Natural killer cell (primary cell): ENCODE data around the gene CD8A. TPM values are rescaled to one million over a fixed set of nuclear protein-coding genes. Genes with fewer than 3 reads are reported as not detected.
A peak's percentile ranks its signal among the peaks of the same experiment; 100 is the strongest.

Source experiments
- ATAC-seq, 3 donors: fragments of 150-1000 bp in 2 of 3; fragments of 200-7000 bp in 1 of 3; cut with Tn5 transposase; 1 replicate in 1 of 3; 2 replicates in 2 of 3; pipeline ENCODE4 v1.10.0; 2021; ENCODE audit warnings: mild to moderate bottlenecking in 2 of 3, moderate library complexity in 2 of 3
- DNase-seq, 2 donors: peaks; one replicate each; pipeline versions ENCODE4 v3.0.0 to v3.0.0-alpha.2; 2013 to 2021; ENCODE audit warnings: mixed read lengths in 1 of 2
- H3K27ac ChIP-seq: one replicate; pipeline ENCODE4 v1.5.1; 2013; ENCODE audit warnings: mild to moderate bottlenecking, low read length
- H3K27me3 ChIP-seq: one replicate; pipeline ENCODE4 v1.6.1; 2013; ENCODE audit warnings: low read length; ENCODE audit not compliant: control insufficient read depth, insufficient read depth
- H3K36me3 ChIP-seq: one replicate; pipeline ENCODE4 v1.6.1; 2013; ENCODE audit warnings: low read length; ENCODE audit not compliant: control insufficient read depth, insufficient read depth
- H3K4me1 ChIP-seq: one replicate; pipeline ENCODE4 v1.6.1; 2013; ENCODE audit warnings: low read length; ENCODE audit not compliant: control insufficient read depth, insufficient read depth
- H3K4me3 ChIP-seq: one replicate; pipeline ENCODE4 v1.5.1; 2013; ENCODE audit warnings: low read length
- H3K9me3 ChIP-seq: one replicate; pipeline ENCODE4 v1.6.1; 2013; ENCODE audit warnings: low read length; ENCODE audit not compliant: control insufficient read depth, insufficient read depth
- H3K27ac Mint-ChIP-seq, 2 donors: one replicate each; pipeline ENCODE4 v1.8.0; 2022; ENCODE audit warnings: mild to moderate bottlenecking in 2 of 2, mixed read lengths in 2 of 2, moderate library complexity in 1 of 2
- H3K27me3 Mint-ChIP-seq, 2 donors: one replicate each; pipeline ENCODE4 v1.8.0; 2022; ENCODE audit warnings: low read depth in 2 of 2, mixed read lengths in 2 of 2
- H3K36me3 Mint-ChIP-seq: one replicate; pipeline ENCODE4 v1.8.0; 2022; ENCODE audit warnings: mixed read lengths
- H3K4me1 Mint-ChIP-seq, 2 donors: one replicate each; pipeline ENCODE4 v1.8.0; 2022; ENCODE audit warnings: mixed read lengths in 2 of 2
- H3K4me3 Mint-ChIP-seq: one replicate; pipeline ENCODE4 v1.8.0; 2022; ENCODE audit warnings: mild to moderate bottlenecking, moderate library complexity, mixed read lengths
- H3K9me3 Mint-ChIP-seq, 2 donors: one replicate each; pipeline ENCODE4 v1.8.0; 2022; ENCODE audit warnings: mixed read lengths in 2 of 2
- CTCF ChIP-seq: fragments of 200-600 bp; IDR thresholded peaks from one replicate; pipeline ENCODE4 v1.8.0; 2022; ENCODE audit warnings: antibody characterized with exemption
- WGBS: methylation state at CpG from one replicate; pipeline ENCODE4 v1.1.7; 2013; ENCODE audit warnings: missing lambda C conversion rate; ENCODE audit not compliant: insufficient coverage; 5-methylcytosine and 5-hydroxymethylcytosine counted together
- intact Hi-C: fragments of 100-400 bp; cut with micrococcal nuclease; formaldehyde crosslinking; loops from one replicate; pipeline ENCODE4 v1.14.2; 2022
- total RNA-seq, 4 donors: library from RNA; stranded (reverse); fragments of 120-200 nt in 1 of 4; gene quantifications; one replicate each; pipeline versions ENCODE4 v1.2.3 to v1.2.4, GENCODE V29; 2013 to 2022

CD8A gene
- total RNA-seq, 3 donors from 2014 or later (not counting 1 experiment from before 2014, with no cell fraction given) = 85.3 to 208 (median 162) TPM

GRCh38 chr2:86808315-86809161 is 17.8 kb upstream of the CD8A start:
- ATAC-seq (peak; percentile 86 to 94 (median 88)), DNase-seq (peak; percentile 90 to 95)
- H3K27me3 Mint-ChIP-seq = peaks cover 0 to 41% of the 10 kb centered on the region in 2 donors
- TF ChIP-seq CTCF = peak; percentile 94
- WGBS = 21% methylated on average over 36 of the region's 36 CpGs
- peak overlapping the region; percentile 86 to 89 for H3K27ac Mint-ChIP-seq
- no peaks in the 10 kb centered on the region for H3K9me3 ChIP-seq
- peak overlapping the region; percentile 96 for H3K4me3 Mint-ChIP-seq
- peaks cover 15% of the 10 kb centered on the region for H3K27me3 ChIP-seq
- H3K27ac ChIP-seq = peak overlapping the region; percentile 65
- H3K4me3 ChIP-seq = peak overlapping the region; percentile 50
- H3K36me3 Mint-ChIP-seq = no peaks in the 10 kb centered on the region
- H3K4me1 ChIP-seq = peaks cover 39% of the 10 kb centered on the region
- intact Hi-C loops = loop anchor here (1.0 kb wide), 3 partner anchors 17 to 44 kb away; no protein-coding TSS in a partner anchor
- H3K36me3 ChIP-seq = no peaks in the 10 kb centered on the region
- peaks cover 26 to 37% of the 10 kb centered on the region in 2 donors for H3K4me1 Mint-ChIP-seq
- no peaks in the 10 kb centered on the region for H3K9me3 Mint-ChIP-seq

GRCh38 chr2:86807468-86808275 is 17.0 kb upstream of the CD8A start:
- Histone ChIP-seq H3K27ac (peak overlapping the region; percentile 65), H3K4me3 (peak overlapping the region; percentile 50), H3K9me3 (no peaks in the 10 kb centered on the region), H3K4me1 (peaks cover 39% of the 10 kb centered on the region), H3K36me3 (no peaks in the 10 kb centered on the region), H3K27me3 (peaks cover 15% of the 10 kb centered on the region)
- H3K9me3 Mint-ChIP-seq = no peaks in the 10 kb centered on the region
- H3K27me3 Mint-ChIP-seq = peaks cover 0 to 37% of the 10 kb centered on the region in 2 donors
- H3K36me3 Mint-ChIP-seq = no peaks in the 10 kb centered on the region
- peak overlapping the region; percentile 96 for H3K4me3 Mint-ChIP-seq
- DNase-seq (peak; percentile 35 to 83), ATAC-seq (peak; percentile 46 to 63 (median 48))
- 1% methylated on average over 51 of the region's 51 CpGs for WGBS
- H3K27ac Mint-ChIP-seq = peak overlapping the region; percentile 86 to 89
- intact Hi-C loops = loop anchor here (1.0 kb wide), 3 partner anchors 16 to 43 kb away; no protein-coding TSS in a partner anchor
- no peak for TF ChIP-seq CTCF
- peaks cover 26 to 37% of the 10 kb centered on the region in 2 donors for H3K4me1 Mint-ChIP-seq

- Histone ChIP-seq H3K4me3 (peak overlapping the region; percentile 50), H3K36me3 (no peaks in the 10 kb centered on the region), H3K4me1 (peaks cover 39% of the 10 kb centered on the region), H3K27me3 (peaks cover 15% of the 10 kb centered on the region), H3K27ac (peak overlapping the region; percentile 65), H3K9me3 (no peaks in the 10 kb centered on the region)
- Mint-ChIP-seq H3K9me3 (no peaks in the 10 kb centered on the region), H3K4me3 (peak overlapping the region; percentile 96), H3K4me1 (peaks cover 26 to 37% of the 10 kb centered on the region in 2 donors), H3K27me3 (peaks cover 0 to 33% of the 10 kb centered on the region in 2 donors), H3K36me3 (no peaks in the 10 kb centered on the region), H3K27ac (peak overlapping the region; percentile 86 to 89)
- ATAC-seq = no peak
- intact Hi-C loops = no loop called here
- no peak for TF ChIP-seq CTCF
- DNase-seq = no peak
- 35% methylated on average over 11 of the region's 11 CpGs for WGBS
Measured at GRCh38 chr2:86807133-86807467, 16.4 kb upstream of the CD8A start.
